HepG2 (cell line): ENCODE data around the gene TBC1D10B. TPM values are rescaled to one million over a fixed set of nuclear protein-coding genes. Genes with fewer than 3 reads are reported as not detected.

Experiments
- CBX1 ChIP-seq: IDR thresholded peaks from one replicate; pipeline ENCODE4 v1.6.1; 2016; ENCODE audit warnings: antibody characterized with exemption, low read depth
- FOXO4 ChIP-seq: sonication (generic); formaldehyde crosslinking; conservative IDR thresholded peaks from 2 replicates; pipeline ENCODE4 v1.8.1; 2023; ENCODE audit warnings: missing genetic modification reagents
- HNF4A ChIP-seq: sonication (generic); formaldehyde crosslinking; IDR thresholded peaks from 2 replicates; pipeline ENCODE4 v1.4.0; 2020; ENCODE audit warnings: missing genetic modification reagents
- NAIF1 ChIP-seq: sonication (generic); formaldehyde crosslinking; IDR thresholded peaks from 2 replicates; pipeline ENCODE4 v1.5.0; 2020; ENCODE audit warnings: mild to moderate bottlenecking, missing genetic modification reagents, borderline replicate concordance
- NR2F1 ChIP-seq, 2 experiments: fragments of 450-650 bp in 1 of 2; formaldehyde crosslinking in 1 of 2; IDR thresholded peaks; 2 replicates each; pipeline versions ENCODE4 v1.5.0 to v1.6.1; 2016 to 2020; ENCODE audit warnings: mild to moderate bottlenecking in 1 of 2, missing compliant biosample characterization in 1 of 2, missing genetic modification reagents in 1 of 2, moderate library complexity in 1 of 2
- PPARG ChIP-seq: conservative IDR thresholded peaks from 2 replicates; pipeline ENCODE4 v1.6.1; 2016; ENCODE audit warnings: missing biosample characterization, missing genetic modification reagents
- RFXAP ChIP-seq: sonication (generic); formaldehyde crosslinking; IDR thresholded peaks from 2 replicates; pipeline ENCODE4 v1.4.0; 2020; ENCODE audit warnings: missing genetic modification reagents, borderline replicate concordance
- RXRA ChIP-seq: sonication (generic); formaldehyde crosslinking; IDR thresholded peaks from 2 replicates; pipeline ENCODE4 v1.5.1; 2020; ENCODE audit warnings: missing genetic modification reagents
- SAFB2 ChIP-seq: sonication (generic); formaldehyde crosslinking; IDR thresholded peaks from 2 replicates; pipeline ENCODE4 v1.5.1; 2020; ENCODE audit warnings: missing genetic modification reagents, low read depth, mild to moderate bottlenecking, borderline replicate concordance
- SRSF4 ChIP-seq: fragments of 200-400 bp; formaldehyde crosslinking; IDR thresholded peaks from one replicate; pipeline ENCODE4 v1.6.1; 2018; ENCODE audit warnings: mild to moderate bottlenecking, low read depth, low read length, moderate library complexity; ENCODE audit not compliant: poor library complexity, severe bottlenecking
- TCF12 ChIP-seq, 2 experiments: fragments of 450-650 bp in 1 of 2; sonication (generic) in 1 of 2; formaldehyde crosslinking in 1 of 2; IDR thresholded peaks; 2 replicates each; pipeline versions ENCODE4 v1.6.1 to v1.8.0; 2017 to 2022; ENCODE audit warnings: antibody characterized with exemption in 1 of 2, mild to moderate bottlenecking in 1 of 2, missing genetic modification reagents in 1 of 2, moderate library complexity in 1 of 2
- TFDP1 ChIP-seq: IDR thresholded peaks from 2 replicates; pipeline ENCODE4 v1.6.1; 2016; ENCODE audit warnings: missing compliant biosample characterization, missing genetic modification reagents, borderline replicate concordance
- ZNF337 ChIP-seq: sonication (generic); formaldehyde crosslinking; IDR thresholded peaks from 2 replicates; pipeline ENCODE4 v1.5.1; 2020; ENCODE audit warnings: missing genetic modification reagents, low read depth, mild to moderate bottlenecking, borderline replicate concordance
- ZNF430 ChIP-seq: sonication (generic); formaldehyde crosslinking; IDR thresholded peaks from 2 replicates; pipeline ENCODE4 v1.9.0; 2021; ENCODE audit warnings: mild to moderate bottlenecking, missing genetic modification reagents
- ZNF44 ChIP-seq: sonication (generic); formaldehyde crosslinking; IDR thresholded peaks from 2 replicates; pipeline ENCODE4 v1.5.1; 2020; ENCODE audit warnings: mild to moderate bottlenecking, missing genetic modification reagents
- ZNF550 ChIP-seq: sonication (generic); formaldehyde crosslinking; IDR thresholded peaks from 2 replicates; pipeline ENCODE4 v1.4.0; 2020; ENCODE audit warnings: mild to moderate bottlenecking, missing genetic modification reagents, borderline replicate concordance
- ZNF574 ChIP-seq: sonication (generic); formaldehyde crosslinking; IDR thresholded peaks from 2 replicates; pipeline ENCODE4 v1.4.0; 2020; ENCODE audit warnings: missing genetic modification reagents
- ZNF597 ChIP-seq: sonication (generic); formaldehyde crosslinking; IDR thresholded peaks from 2 replicates; pipeline ENCODE4 v1.5.0; 2020; ENCODE audit warnings: missing genetic modification reagents
- ZNF724P ChIP-seq: sonication (generic); formaldehyde crosslinking; IDR thresholded peaks from 2 replicates; pipeline ENCODE4 v1.8.0; 2022; ENCODE audit warnings: missing genetic modification reagents, borderline replicate concordance
- ZNF782 ChIP-seq: sonication (generic); formaldehyde crosslinking; IDR thresholded peaks from 2 replicates; pipeline ENCODE4 v1.4.0; 2020; ENCODE audit warnings: missing genetic modification reagents, mild to moderate bottlenecking, borderline replicate concordance
- ZSCAN21 ChIP-seq: sonication (generic); formaldehyde crosslinking; IDR thresholded peaks from 2 replicates; pipeline ENCODE4 v1.8.0; 2022; ENCODE audit warnings: mild to moderate bottlenecking, missing genetic modification reagents, moderate library complexity, borderline replicate concordance
- polyA plus RNA-seq, 8 experiments: library from polyadenylated mRNA; depleted of rRNA in 3 of 8; stranded (reverse) in 7 of 8; unstranded in 1 of 8; fragments of >200 nt; fragmentation: Illumina TruSeq in 4 of 8; extraction: Trizol in 4 of 8; gene quantifications; 2 replicates each; pipeline versions ENCODE4 v1.2.1 to v1.2.3, GENCODE V29; 2011 to 2016; ENCODE audit warnings: low read depth in 4 of 8, missing spikeins in 1 of 8, mixed read lengths in 1 of 8; ENCODE audit not compliant: insufficient read depth in 1 of 8
- total RNA-seq, 5 experiments: library from RNA; depleted of rRNA; stranded (reverse); fragments of >200 nt; fragmentation: Illumina TruSeq; extraction: Trizol; gene quantifications; 2 replicates each; pipeline ENCODE4 v1.2.3, GENCODE V29; 2016; ENCODE audit warnings: low read depth in 1 of 5

TBC1D10B gene
- total and polyA plus RNA-seq, 2 of the 13 experiments (the other 11 are each of a cell fraction or from before 2014, with no cell fraction given) = 15.7 to 24.8 TPM

GRCh38 chr16:30407102-30407803, 37.0 kb upstream of the TBC1D10B start, which contains the start of gene ZNF771 (continued):
- TF ChIP-seq HNF4A (CRISPR knock-in tag) (peak; percentile 21; the same call in 1 of the 2 replicates), ZNF597 (CRISPR knock-in tag) (no peak), TFDP1 (peak; percentile 82; the same call in 1 of the 2 replicates), SRSF4 (no peak), NR2F1 (CRISPR knock-in tag; IDR thresholded peaks at IDR 0.05) (no peak; a peak in 1 of 4 replicates), RFXAP (CRISPR knock-in tag) (peak; percentile 48; the same call in 1 of the 2 replicates), TCF12 (IDR thresholded peaks at IDR 0.05) (no peak), TCF12 (CRISPR knock-in tag; IDR thresholded peaks at IDR 0.05) (peak; percentile 63; the same call in 1 of the 2 replicates), ZNF337 (CRISPR knock-in tag) (0 out of 2 replicates have a peak, but pooled peaks have one; percentile 66), ZSCAN21 (CRISPR knock-in tag) (peak; percentile 86; the same call in 1 of the 2 replicates), NAIF1 (no peak; the same call in 1 of the 2 replicates), CBX1 (no peak), ZNF782 (CRISPR knock-in tag) (peak; percentile 88; the same call in 1 of the 2 replicates), FOXO4 (CRISPR knock-in tag) (peak; percentile 79; the same call in 1 of the 2 replicates), SAFB2 (CRISPR knock-in tag) (no peak; the same call in 1 of the 2 replicates), RXRA (CRISPR knock-in tag) (peak; percentile 70; the same call in 1 of the 2 replicates), ZNF44 (peak; percentile 79; the same call in 1 of the 2 replicates), ZNF574 (CRISPR knock-in tag) (peak; percentile 95), ZNF430 (CRISPR knock-in tag) (peak; percentile 33; the same call in 1 of the 2 replicates), PPARG (CRISPR knock-in tag) (0 out of 2 replicates have a peak, but pooled peaks have one; percentile 43), ZNF550 (CRISPR knock-in tag) (no peak), ZNF724P (CRISPR knock-in tag) (peak; percentile 92; the same call in 1 of the 2 replicates)
